ENCODE results near the gene KAT6B.
A peak's percentile ranks its signal among the peaks of the same experiment; 100 is the strongest.

Gene KAT6B

DNA sequence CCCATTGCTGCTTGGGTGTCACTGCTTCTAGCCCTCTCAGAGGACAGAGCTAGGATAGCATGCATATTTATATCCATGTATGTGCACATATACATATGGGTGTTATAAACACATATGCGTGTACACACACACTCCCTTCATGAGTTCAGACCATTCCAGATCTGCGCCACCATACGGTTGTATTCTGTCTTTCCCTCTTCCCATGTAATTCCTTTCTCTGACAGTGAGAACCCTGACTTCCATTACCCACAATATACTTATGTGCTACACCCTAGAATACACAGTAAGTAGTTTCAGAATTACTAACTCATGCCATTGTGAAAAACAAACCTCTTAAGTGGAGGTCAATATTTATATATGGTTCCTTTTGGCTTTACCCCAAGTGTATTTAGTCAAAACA lies 168.5 kb downstream of the KAT6B start:
- Histone ChIP-seq H3K36me3 (ENCODE audit: control insufficient read depth in 2 of 2, insufficient read depth in 1 of 2, low read length in 2 of 2) (peaks cover 4 to 6% of the 10 kb centered on the region in 2 experiments; a peak in 1 of 3 replicates), H3K9me3 (ENCODE audit: control insufficient read depth, insufficient read depth, low read depth, low read length) (no peaks in the 10 kb centered on the region), H3K4me1 (ENCODE audit: control insufficient read depth, insufficient read depth, low read length) (no peaks in the 10 kb centered on the region), H3K27ac (ENCODE audit: extremely low read depth, low read depth, low read length) (no peak overlapping the region), H3K4me3 (ENCODE audit: low read depth, low read length) (no peak overlapping the region)
- TF ChIP-seq, protein P1, sequence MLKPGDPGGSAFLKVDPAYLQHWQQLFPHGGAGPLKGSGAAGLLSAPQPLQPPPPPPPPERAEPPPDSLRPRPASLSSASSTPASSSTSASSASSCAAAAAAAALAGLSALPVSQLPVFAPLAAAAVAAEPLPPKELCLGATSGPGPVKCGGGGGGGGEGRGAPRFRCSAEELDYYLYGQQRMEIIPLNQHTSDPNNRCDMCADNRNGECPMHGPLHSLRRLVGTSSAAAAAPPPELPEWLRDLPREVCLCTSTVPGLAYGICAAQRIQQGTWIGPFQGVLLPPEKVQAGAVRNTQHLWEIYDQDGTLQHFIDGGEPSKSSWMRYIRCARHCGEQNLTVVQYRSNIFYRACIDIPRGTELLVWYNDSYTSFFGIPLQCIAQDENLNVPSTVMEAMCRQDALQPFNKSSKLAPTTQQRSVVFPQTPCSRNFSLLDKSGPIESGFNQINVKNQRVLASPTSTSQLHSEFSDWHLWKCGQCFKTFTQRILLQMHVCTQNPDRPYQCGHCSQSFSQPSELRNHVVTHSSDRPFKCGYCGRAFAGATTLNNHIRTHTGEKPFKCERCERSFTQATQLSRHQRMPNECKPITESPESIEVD (tag by site-specific recombination; IDR thresholded peaks at IDR 0.05) = peak; percentile 33; the same call in 1 of the 2 replicates
- no peak for TF ChIP-seq SCRT2 (tag by site-specific recombination; IDR thresholded peaks at IDR 0.05)
- POLR2A ChIA-PET = no interaction called here
- CTCF ChIA-PET = no interaction called here

DNA sequence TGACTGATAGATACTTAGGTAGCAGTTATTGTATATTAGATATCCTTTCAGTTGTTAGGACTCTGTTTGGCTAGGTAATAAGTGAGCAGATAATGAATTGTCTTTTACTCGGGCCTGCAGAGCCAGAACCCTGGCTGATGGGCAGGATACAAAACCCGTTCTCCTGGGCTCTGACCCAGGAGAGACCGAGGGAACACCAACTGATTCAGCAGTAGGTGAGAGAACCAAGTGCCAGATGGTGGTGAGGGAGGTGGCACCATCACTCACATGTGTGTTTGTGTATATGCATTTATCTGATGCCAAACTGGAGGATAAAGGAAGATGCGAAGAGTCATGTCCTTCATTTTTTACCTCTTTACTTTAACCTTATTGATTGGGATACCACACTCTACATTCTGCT lies 169.4 kb downstream of the KAT6B start:
- Histone ChIP-seq H3K36me3 (ENCODE audit: control insufficient read depth in 2 of 2, insufficient read depth in 1 of 2, low read length in 2 of 2) (peaks cover 4 to 6% of the 10 kb centered on the region in 2 experiments; a peak in 1 of 3 replicates), H3K9me3 (ENCODE audit: control insufficient read depth, insufficient read depth, low read depth, low read length) (no peaks in the 10 kb centered on the region), H3K27ac (ENCODE audit: extremely low read depth, low read depth, low read length) (no peak overlapping the region), H3K4me3 (ENCODE audit: low read depth, low read length) (no peak overlapping the region), H3K4me1 (ENCODE audit: control insufficient read depth, insufficient read depth, low read length) (no peaks in the 10 kb centered on the region)
- no peak for TF ChIP-seq ZNF530 (tag by site-specific recombination; IDR thresholded peaks at IDR 0.05; ENCODE audit: low read depth)
- TF ChIP-seq ZSCAN30 (tag by site-specific recombination; IDR thresholded peaks at IDR 0.05) = no peak
- no peak for TF ChIP-seq OVOL3 (tag by site-specific recombination; IDR thresholded peaks at IDR 0.05)
- TF ChIP-seq, protein P2, sequence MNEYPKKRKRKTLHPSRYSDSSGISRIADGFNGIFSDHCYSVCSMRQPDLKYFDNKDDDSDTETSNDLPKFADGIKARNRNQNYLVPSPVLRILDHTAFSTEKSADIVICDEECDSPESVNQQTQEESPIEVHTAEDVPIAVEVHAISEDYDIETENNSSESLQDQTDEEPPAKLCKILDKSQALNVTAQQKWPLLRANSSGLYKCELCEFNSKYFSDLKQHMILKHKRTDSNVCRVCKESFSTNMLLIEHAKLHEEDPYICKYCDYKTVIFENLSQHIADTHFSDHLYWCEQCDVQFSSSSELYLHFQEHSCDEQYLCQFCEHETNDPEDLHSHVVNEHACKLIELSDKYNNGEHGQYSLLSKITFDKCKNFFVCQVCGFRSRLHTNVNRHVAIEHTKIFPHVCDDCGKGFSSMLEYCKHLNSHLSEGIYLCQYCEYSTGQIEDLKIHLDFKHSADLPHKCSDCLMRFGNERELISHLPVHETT (tag by site-specific recombination; IDR thresholded peaks at IDR 0.05) = no peak
- TF ChIP-seq ZNF837 (tag by site-specific recombination; IDR thresholded peaks at IDR 0.05) = no peak
- no peak for TF ChIP-seq KLF7 (tag by site-specific recombination; IDR thresholded peaks at IDR 0.05; ENCODE audit: borderline replicate concordance)
- no peak for TF ChIP-seq ZNF221 (tag by site-specific recombination; IDR thresholded peaks at IDR 0.05; ENCODE audit: borderline replicate concordance)
- no peak for TF ChIP-seq KLF9 (tag by site-specific recombination; IDR thresholded peaks at IDR 0.05; ENCODE audit: low read depth)
- no peak for TF ChIP-seq ZIC2 (tag by site-specific recombination; IDR thresholded peaks at IDR 0.05)
- TF ChIP-seq, protein P3, sequence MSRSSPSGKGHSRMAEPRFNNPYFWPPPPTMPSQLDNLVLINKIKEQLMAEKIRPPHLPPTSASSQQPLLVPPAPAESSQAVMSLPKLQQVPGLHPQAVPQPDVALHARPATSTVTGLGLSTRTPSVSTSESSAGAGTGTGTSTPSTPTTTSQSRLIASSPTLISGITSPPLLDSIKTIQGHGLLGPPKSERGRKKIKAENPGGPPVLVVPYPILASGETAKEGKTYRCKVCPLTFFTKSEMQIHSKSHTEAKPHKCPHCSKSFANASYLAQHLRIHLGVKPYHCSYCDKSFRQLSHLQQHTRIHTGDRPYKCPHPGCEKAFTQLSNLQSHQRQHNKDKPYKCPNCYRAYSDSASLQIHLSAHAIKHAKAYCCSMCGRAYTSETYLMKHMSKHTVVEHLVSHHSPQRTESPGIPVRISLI (tag by site-specific recombination; IDR thresholded peaks at IDR 0.05) = no peak
- TF ChIP-seq, protein P4, sequence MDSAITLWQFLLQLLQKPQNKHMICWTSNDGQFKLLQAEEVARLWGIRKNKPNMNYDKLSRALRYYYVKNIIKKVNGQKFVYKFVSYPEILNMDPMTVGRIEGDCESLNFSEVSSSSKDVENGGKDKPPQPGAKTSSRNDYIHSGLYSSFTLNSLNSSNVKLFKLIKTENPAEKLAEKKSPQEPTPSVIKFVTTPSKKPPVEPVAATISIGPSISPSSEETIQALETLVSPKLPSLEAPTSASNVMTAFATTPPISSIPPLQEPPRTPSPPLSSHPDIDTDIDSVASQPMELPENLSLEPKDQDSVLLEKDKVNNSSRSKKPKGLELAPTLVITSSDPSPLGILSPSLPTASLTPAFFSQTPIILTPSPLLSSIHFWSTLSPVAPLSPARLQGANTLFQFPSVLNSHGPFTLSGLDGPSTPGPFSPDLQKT (IDR thresholded peaks at IDR 0.05; ENCODE audit: borderline replicate concordance, low read depth, low read length) = no peak
- TF ChIP-seq, protein P5, sequence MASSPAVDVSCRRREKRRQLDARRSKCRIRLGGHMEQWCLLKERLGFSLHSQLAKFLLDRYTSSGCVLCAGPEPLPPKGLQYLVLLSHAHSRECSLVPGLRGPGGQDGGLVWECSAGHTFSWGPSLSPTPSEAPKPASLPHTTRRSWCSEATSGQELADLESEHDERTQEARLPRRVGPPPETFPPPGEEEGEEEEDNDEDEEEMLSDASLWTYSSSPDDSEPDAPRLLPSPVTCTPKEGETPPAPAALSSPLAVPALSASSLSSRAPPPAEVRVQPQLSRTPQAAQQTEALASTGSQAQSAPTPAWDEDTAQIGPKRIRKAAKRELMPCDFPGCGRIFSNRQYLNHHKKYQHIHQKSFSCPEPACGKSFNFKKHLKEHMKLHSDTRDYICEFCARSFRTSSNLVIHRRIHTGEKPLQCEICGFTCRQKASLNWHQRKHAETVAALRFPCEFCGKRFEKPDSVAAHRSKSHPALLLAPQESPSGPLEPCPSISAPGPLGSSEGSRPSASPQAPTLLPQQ (tag by site-specific recombination; IDR thresholded peaks at IDR 0.05) = no peak
- TF ChIP-seq, protein P6, sequence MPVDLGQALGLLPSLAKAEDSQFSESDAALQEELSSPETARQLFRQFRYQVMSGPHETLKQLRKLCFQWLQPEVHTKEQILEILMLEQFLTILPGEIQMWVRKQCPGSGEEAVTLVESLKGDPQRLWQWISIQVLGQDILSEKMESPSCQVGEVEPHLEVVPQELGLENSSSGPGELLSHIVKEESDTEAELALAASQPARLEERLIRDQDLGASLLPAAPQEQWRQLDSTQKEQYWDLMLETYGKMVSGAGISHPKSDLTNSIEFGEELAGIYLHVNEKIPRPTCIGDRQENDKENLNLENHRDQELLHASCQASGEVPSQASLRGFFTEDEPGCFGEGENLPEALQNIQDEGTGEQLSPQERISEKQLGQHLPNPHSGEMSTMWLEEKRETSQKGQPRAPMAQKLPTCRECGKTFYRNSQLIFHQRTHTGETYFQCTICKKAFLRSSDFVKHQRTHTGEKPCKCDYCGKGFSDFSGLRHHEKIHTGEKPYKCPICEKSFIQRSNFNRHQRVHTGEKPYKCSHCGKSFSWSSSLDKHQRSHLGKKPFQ (tag by site-specific recombination; IDR thresholded peaks at IDR 0.05) = no peak
- TF ChIP-seq ZNF558 (tag by site-specific recombination; IDR thresholded peaks at IDR 0.05) = no peak
- ChIA-PET POLR2A (no interaction called here), CTCF (no interaction called here)

All from HEK293 (cell line).